Effector memory CD4-positive, alpha-beta T cell (primary cell): Measurements from ENCODE around the gene SLC4A7.
"Not testable (repeated sequence)": the region's sequence is repeated elsewhere in the genome, so short reads cannot be mapped to it uniquely, and the experiment has no call there.

Experiments
- DNase-seq, 3 donors: peaks; one replicate each; pipeline ENCODE4 v3.0.0-alpha.2; 2020
- H3K27ac ChIP-seq: 2 replicates; pipeline ENCODE4 v1.7.0; 2013; ENCODE audit warnings: mild to moderate bottlenecking, low read length, moderate library complexity; ENCODE audit not compliant: insufficient read depth, poor library complexity, severe bottlenecking
- H3K27me3 ChIP-seq: replicated peaks from 2 replicates; pipeline ENCODE4 v1.7.0; 2013; ENCODE audit warnings: mild to moderate bottlenecking, low read length; ENCODE audit not compliant: insufficient read depth, control insufficient read depth, poor library complexity, severe bottlenecking
- H3K36me3 ChIP-seq: 2 replicates; pipeline ENCODE4 v1.7.0; 2013; ENCODE audit warnings: mild to moderate bottlenecking, low read length, moderate library complexity; ENCODE audit not compliant: control insufficient read depth, insufficient read depth
- H3K4me1 ChIP-seq: 2 replicates; pipeline ENCODE4 v1.7.0; 2013; ENCODE audit warnings: low read length, mild to moderate bottlenecking; ENCODE audit not compliant: control insufficient read depth, insufficient read depth, poor library complexity, severe bottlenecking
- H3K4me3 ChIP-seq: 2 replicates; pipeline ENCODE4 v1.7.0; 2013; ENCODE audit warnings: low read length, low read depth, mild to moderate bottlenecking; ENCODE audit not compliant: insufficient read depth, poor library complexity, severe bottlenecking
- H3K9me3 ChIP-seq: 2 replicates; pipeline ENCODE4 v1.7.0; 2013; ENCODE audit warnings: mild to moderate bottlenecking, low read length, moderate library complexity; ENCODE audit not compliant: control insufficient read depth

Gene SLC4A7

DNA sequence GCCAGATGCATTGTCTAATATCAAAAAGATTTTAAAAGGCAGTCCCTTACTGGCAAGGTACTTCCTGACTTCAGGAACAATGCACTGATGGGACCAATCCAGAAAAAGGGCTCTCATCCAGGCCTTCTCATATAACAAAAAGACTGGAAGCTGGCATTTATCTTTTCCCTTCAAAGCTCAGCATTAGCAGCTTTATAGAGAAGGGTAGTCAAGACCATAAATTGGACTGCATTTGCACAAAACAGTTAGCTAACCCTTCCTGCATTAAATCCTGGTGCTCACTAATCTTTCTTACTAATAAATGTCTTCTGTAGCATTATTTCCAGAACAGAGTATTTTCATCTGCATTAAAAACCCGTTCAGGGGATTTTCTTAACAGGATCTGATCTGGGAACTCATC lies 69.0 kb downstream of the SLC4A7 start:
- H3K36me3 ChIP-seq, result peaks cover 27% of the 10 kb centered on the region
- no peak for DNase-seq

DNA sequence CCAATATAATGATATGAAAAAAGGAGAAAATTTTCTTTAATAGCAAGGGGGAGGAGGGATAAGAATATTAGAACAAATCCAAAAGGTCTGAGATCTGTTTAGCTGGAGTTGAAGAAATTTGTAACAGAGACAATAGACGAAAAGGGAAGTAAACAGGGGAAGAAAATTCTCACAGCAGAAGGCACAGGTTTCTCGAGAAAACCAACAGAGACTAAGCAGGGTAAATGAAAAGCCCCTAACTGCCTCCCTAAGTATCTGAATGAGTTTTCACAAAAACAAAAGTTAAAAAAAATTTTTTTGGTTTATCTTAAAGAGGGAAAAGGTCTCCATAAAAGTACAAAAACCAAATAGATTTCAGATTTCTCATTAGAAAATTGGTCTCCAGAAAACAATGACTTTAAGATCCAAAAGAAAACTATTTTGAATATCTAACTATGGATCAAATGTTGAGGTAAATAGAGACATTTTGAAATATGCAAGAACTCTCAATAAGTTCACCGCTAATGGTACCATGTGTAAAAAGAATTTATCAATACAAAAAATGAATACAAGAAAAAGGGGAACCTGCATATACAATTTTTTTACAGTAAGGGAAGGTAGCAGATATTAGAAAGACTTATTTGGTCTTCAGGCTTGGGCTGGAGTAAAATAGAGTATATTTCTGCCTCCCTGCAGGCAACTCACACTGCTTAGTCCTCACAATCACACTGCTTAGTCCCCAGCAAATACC lies 91.1 kb downstream of the SLC4A7 start:
- DNase-seq, result no peak
- Histone ChIP-seq H3K9me3 (no peaks in the 10 kb centered on the region), H3K36me3 (peaks cover 43% of the 10 kb centered on the region), H3K4me3 (no peak overlapping the region), H3K27ac (no peak overlapping the region), H3K4me1 (no peaks in the 10 kb centered on the region), H3K27me3 (no peaks in the 10 kb centered on the region)

More for the DNA sequence above, 69.0 kb downstream of the SLC4A7 start:
- Histone ChIP-seq H3K4me1 (no peaks in the 10 kb centered on the region), H3K4me3 (no peak overlapping the region), H3K9me3 (no peaks in the 10 kb centered on the region), H3K27ac (no peak overlapping the region), H3K27me3 (no peaks in the 10 kb centered on the region)

DNA sequence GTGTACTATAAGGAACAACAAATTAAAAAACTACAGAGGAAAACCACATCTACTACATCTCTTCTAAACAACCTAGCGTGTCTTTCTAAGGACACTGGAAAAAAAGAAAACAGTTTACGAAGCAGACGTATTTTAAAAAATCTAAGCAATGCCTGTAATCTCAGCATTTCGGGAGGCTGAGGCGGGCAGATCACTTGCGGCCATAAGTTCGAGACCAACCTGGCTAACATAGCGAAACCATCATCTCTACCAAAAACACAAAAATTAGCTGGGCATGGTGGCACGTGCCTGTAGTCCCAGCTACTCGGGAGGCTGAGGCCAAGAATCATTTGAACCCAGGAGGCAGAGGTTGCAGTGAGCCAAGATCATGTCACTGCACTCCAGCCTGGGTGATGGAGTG lies 91.8 kb downstream of the SLC4A7 start:
- H3K4me3 ChIP-seq, H3K27me3 ChIP-seq, H3K9me3 ChIP-seq, H3K27ac ChIP-seq, H3K4me1 ChIP-seq, DNase-seq: not testable (repeated sequence)
- peaks cover 37% of the 10 kb centered on the region for H3K36me3 ChIP-seq

DNA sequence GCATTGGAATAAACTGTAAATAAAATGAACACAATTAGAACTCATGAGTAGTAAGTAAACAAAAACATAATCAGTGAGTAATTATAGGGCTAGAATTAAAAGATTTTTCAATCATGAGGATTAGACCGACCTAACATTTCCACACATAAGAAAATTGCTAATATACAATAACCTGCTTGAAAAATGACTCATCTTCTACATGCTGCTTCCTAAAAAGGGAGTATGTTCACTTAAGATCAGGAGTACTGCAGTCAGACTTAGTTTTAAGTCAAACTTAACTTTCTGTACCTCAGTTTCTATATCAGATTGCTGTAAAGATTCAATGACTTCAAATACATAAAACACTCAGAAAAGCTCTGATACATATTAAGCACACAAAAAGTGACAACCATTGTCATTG lies 92.4 kb downstream of the SLC4A7 start:
- no peak for DNase-seq
- peaks cover 34% of the 10 kb centered on the region for H3K36me3 ChIP-seq
- H3K27me3 ChIP-seq, result no peaks in the 10 kb centered on the region
- no peak overlapping the region for H3K27ac ChIP-seq
- H3K4me1 ChIP-seq, result no peaks in the 10 kb centered on the region
- H3K4me3 ChIP-seq, result no peak overlapping the region
- no peaks in the 10 kb centered on the region for H3K9me3 ChIP-seq

DNA sequence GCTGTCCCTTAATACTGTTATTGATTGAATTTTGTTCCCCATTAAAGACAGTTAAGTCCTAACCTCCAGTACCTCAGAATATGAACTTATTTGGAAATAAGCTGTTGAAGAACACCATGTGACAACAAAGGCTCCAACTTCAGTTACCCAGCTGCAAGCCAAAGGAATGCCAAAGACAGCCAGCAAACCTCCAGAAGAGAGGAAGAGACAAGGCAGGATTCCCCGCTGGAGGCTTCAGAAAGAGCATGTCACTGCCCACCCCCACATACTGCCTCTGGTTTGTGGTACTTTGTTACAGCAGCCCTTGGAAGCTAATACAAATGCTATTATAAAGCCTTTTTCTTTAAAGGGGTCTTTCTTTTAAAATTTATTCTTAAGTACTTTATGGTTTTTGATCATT lies 96.6 kb downstream of the SLC4A7 start:
- Histone ChIP-seq H3K4me3 (no peak overlapping the region), H3K36me3 (peaks cover 49% of the 10 kb centered on the region), H3K4me1 (no peaks in the 10 kb centered on the region), H3K27ac (no peak overlapping the region), H3K27me3 (no peaks in the 10 kb centered on the region), H3K9me3 (no peaks in the 10 kb centered on the region)
- no peak for DNase-seq

DNA sequence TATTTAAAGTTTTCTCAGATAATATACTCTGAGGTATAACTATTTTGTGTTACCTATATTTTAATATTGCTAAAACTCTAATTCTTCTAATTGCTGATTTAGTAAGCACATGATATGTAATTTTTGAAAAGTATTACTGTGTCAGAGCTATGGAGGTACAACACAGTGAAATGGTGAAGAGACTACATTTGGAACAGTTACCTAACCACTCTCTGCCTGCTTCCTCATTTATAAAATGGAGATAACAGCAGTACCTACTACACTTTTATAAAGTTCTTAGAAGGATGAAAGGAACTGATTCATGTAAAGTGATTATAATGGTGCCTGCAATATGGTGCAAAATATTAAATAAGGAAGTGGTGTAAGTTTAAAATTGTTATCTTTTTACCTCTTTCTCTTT lies 98.7 kb downstream of the SLC4A7 start:
- no peaks in the 10 kb centered on the region for H3K27me3 ChIP-seq
- H3K4me3 ChIP-seq, result no peak overlapping the region
- no peaks in the 10 kb centered on the region for H3K9me3 ChIP-seq
- peaks cover 45% of the 10 kb centered on the region for H3K36me3 ChIP-seq
- no peaks in the 10 kb centered on the region for H3K4me1 ChIP-seq
- H3K27ac ChIP-seq, result no peak overlapping the region
- DNase-seq, result no peak

DNA sequence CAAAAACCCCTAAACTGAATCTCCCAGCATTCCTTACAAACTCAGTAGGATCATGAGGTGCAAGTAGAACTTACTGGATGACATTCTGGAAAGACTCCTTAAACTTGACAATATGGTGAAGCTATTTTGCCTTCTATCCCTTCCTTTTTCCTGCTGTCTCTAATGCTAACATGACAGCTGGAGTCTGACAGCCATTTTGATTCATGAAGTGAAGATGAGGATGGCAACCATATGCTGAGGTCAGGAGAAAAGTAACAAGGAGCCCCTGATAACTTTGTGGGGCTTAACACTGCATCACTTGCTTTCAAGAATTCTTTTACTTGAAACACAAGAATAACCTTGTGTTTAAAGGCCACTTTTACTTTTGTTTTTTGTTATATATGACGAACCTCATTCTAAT lies 100.0 kb downstream of the SLC4A7 start:
- Histone ChIP-seq H3K27me3 (no peaks in the 10 kb centered on the region), H3K9me3 (no peaks in the 10 kb centered on the region), H3K4me3 (no peak overlapping the region), H3K27ac (no peak overlapping the region), H3K36me3 (peaks cover 41% of the 10 kb centered on the region), H3K4me1 (no peaks in the 10 kb centered on the region)
- no peak for DNase-seq

DNA sequence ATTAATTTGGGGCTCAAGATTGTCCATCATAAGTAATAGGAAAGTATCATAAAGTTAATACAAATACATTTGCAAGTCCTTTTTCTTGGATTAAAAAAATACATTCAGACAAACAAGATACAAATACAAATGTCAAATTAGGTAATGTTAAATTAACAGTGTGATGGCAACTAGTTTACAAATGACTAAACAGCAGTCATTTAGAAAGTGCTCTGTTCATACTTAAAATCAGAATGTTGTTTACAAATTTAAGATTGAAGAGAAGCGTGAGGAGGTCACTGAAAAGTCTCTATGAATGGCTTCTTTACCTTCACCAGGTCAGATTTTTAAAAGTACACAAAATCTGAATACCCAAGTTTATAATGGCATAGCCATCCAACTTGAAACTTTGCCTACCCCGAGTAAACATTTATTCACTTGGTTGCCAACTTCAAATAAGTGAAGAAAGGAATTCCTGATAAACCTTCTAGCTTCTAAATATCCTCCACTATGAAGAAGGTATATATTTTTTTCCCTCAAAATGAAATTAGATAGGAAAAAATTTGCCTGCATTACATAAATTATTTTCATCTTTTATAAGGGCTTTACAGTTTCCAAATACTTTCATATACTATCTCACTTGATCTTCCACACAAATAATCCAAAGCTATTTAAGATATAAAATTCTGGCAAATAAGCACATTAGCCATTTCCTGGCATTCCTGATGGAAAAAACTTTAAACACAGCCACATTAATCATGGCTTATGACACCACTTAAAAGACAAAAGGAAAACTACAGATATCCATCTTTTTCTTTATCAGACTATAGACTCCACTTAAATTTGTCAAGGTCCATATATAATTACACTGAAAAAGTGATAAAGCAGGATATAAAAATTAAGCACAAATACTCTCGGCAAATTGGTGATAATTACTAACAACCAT lies 103.5 kb downstream of the SLC4A7 start:
- Histone ChIP-seq H3K27ac (no peak overlapping the region), H3K9me3 (no peaks in the 10 kb centered on the region), H3K36me3 (peaks cover 37% of the 10 kb centered on the region)

DNA sequence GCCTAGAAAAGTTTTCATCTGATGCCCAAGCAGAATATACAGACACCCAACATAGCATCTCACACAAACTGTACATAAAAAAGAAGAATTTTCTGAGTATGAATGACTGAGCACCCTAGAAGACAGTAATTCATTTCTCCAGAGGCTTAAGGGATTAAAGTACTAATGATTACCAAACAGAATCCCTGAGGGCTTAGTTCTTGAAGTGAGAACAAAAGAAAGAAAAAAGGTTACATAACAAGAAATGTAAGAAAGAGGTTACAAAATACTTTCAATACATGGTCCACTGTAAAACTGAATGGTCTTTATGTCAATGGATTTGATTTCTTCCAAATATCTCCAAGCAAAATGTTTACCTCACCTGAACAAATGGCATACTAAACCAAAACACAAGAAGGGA lies 105.9 kb downstream of the SLC4A7 start:
- H3K36me3 ChIP-seq, result peaks cover 22% of the 10 kb centered on the region
- DNase-seq, result no peak

More for the DNA sequence above, 103.5 kb downstream of the SLC4A7 start:
- no peak for DNase-seq
- Histone ChIP-seq H3K4me1 (no peaks in the 10 kb centered on the region), H3K27me3 (no peaks in the 10 kb centered on the region), H3K4me3 (no peak overlapping the region)

More for the DNA sequence above, 105.9 kb downstream of the SLC4A7 start:
- no peaks in the 10 kb centered on the region for H3K27me3 ChIP-seq
- H3K4me1 ChIP-seq, result no peaks in the 10 kb centered on the region
- H3K9me3 ChIP-seq, result no peaks in the 10 kb centered on the region
- H3K4me3 ChIP-seq, result no peak overlapping the region
- no peak overlapping the region for H3K27ac ChIP-seq
